K562 (cell line): ENCODE data around the gene PNPLA2. TPM values are rescaled to one million over a fixed set of nuclear protein-coding genes. Genes with fewer than 3 reads are reported as not detected.

Source experiments
- ATAC-seq: fragments of 200-7000 bp; cut with Tn5 transposase; 3 replicates; pipeline ENCODE4 v1.9.1; 2020; ENCODE audit warnings: moderate library complexity
- BruUV-seq: library from RNA; stranded (reverse); fragments of 400-500 nt; replicated peaks from 2 replicates; lab custom pipeline; 2021; lab: Mats Ljungman, UMichigan
- CTCF ChIA-PET: fragments of 300-600 bp; formaldehyde crosslinking; extraction: SDS; loops from one replicate; lab custom pipeline; 2021; ENCODE audit warnings: low intra/inter-chr PET ratio; lab: Yijun Ruan, JAX
- POLR2A ChIA-PET: fragments of 300-600, 350-650 bp; sonication (Branson Sonifier 250); formaldehyde crosslinking; extraction: SDS; loops from one replicate; lab custom pipeline; 2021; ENCODE audit warnings: antibody characterized with exemption, inconsistent platforms; lab: Yijun Ruan, JAX
- DNase-seq, 4 experiments: peaks; one replicate each; pipeline versions ENCODE4 v3.0.0 to v3.0.0-alpha.2; 2011 to 2018; ENCODE audit warnings: low spot score in 3 of 4, mixed read lengths in 3 of 4; ENCODE audit errors: extremely low read depth in 1 of 4
- FAIRE-seq: peaks from 2 replicates; lab custom pipeline; 2011; peaks lifted over from hg19 to GRCh38; lab: Jason Lieb, UNC
- H2AFZ ChIP-seq: 2 replicates; pipeline ENCODE4 v1.6.0; 2011; ENCODE audit warnings: low read depth, low read length, control low read depth, inconsistent platforms
- H3K27ac ChIP-seq: fragments of 200-600 bp; 3 replicates; pipeline ENCODE4 v1.8.0; 2011; ENCODE audit warnings: low read depth, mild to moderate bottlenecking, control low read depth, inconsistent platforms, low read length, moderate library complexity, mixed read lengths; ENCODE audit errors: extremely low read depth
- H3K27me3 ChIP-seq, 2 experiments: fragments of 300-600 bp in 1 of 2; 2 replicates in 1 of 2; 3 replicates in 1 of 2; pipeline versions ENCODE4 v1.6.0 to v1.8.0; 2011; ENCODE audit warnings: inconsistent platforms in 2 of 2, low read length in 2 of 2, mild to moderate bottlenecking in 1 of 2, mixed read lengths in 1 of 2, moderate library complexity in 1 of 2; ENCODE audit not compliant: control insufficient read depth in 2 of 2, insufficient read depth in 2 of 2
- H3K36me3 ChIP-seq: fragments of 300-600 bp; 3 replicates; pipeline ENCODE4 v1.8.0; 2011; ENCODE audit warnings: mild to moderate bottlenecking, low read length, inconsistent platforms; ENCODE audit not compliant: control insufficient read depth, insufficient read depth
- H3K4me1 ChIP-seq, 2 experiments: fragments of 200-600 bp in 1 of 2; replicated peaks in 1 of 2; 2 replicates in 1 of 2; 3 replicates in 1 of 2; pipeline versions ENCODE4 v1.5.1 to v1.8.0; 2011; ENCODE audit warnings: inconsistent platforms in 2 of 2, low read length in 2 of 2, mild to moderate bottlenecking in 1 of 2, mixed read lengths in 1 of 2, moderate library complexity in 1 of 2; ENCODE audit not compliant: control insufficient read depth in 2 of 2, insufficient read depth in 2 of 2
- H3K4me2 ChIP-seq: 2 replicates; pipeline ENCODE4 v1.6.1; 2011; ENCODE audit warnings: low read length, control low read depth, inconsistent platforms, mixed read lengths; ENCODE audit not compliant: insufficient read depth
- H3K4me3 ChIP-seq: fragments of 200-600 bp; sonication (generic), shearing (Covaris generic); 2 replicates; pipeline ENCODE4 v1.5.1; 2016; ENCODE audit warnings: control low read depth, inconsistent platforms
- H3K79me2 ChIP-seq: fragments of 200-600 bp; 3 replicates; pipeline ENCODE4 v1.8.0; 2011; ENCODE audit warnings: low read length, inconsistent platforms; ENCODE audit not compliant: control insufficient read depth, insufficient read depth
- H3K9ac ChIP-seq, 2 experiments: 2 replicates each; pipeline versions ENCODE4 v1.6.0 to v1.6.1; 2011; ENCODE audit warnings: low read depth in 2 of 2, low read length in 2 of 2, control low read depth in 1 of 2, inconsistent platforms in 1 of 2, mild to moderate bottlenecking in 1 of 2, mixed read lengths in 1 of 2; ENCODE audit not compliant: insufficient read depth in 1 of 2
- H3K9me1 ChIP-seq: one replicate; pipeline ENCODE4 v1.6.0; 2011; ENCODE audit warnings: inconsistent platforms, mild to moderate bottlenecking, low read length, moderate library complexity; ENCODE audit not compliant: control insufficient read depth, insufficient read depth
- H3K9me3 ChIP-seq: replicated peaks from 2 replicates; pipeline ENCODE4 v1.5.1; 2011; ENCODE audit warnings: low read depth, low read length, inconsistent platforms; ENCODE audit not compliant: control insufficient read depth, insufficient read depth
- H4K20me1 ChIP-seq: replicated peaks from 2 replicates; pipeline ENCODE4 v1.6.1; 2011; ENCODE audit warnings: low read length, inconsistent platforms, mixed read lengths; ENCODE audit not compliant: control insufficient read depth, insufficient read depth
- FOXK2 ChIP-seq, 2 experiments: fragments of 450-650 bp; IDR thresholded peaks in 1 of 2; conservative IDR thresholded peaks in 1 of 2; 2 replicates each; pipeline ENCODE4 v1.6.1; 2016; ENCODE audit warnings: low read depth in 2 of 2, mild to moderate bottlenecking in 1 of 2
- HMG20A ChIP-seq: fragments of 450-650 bp; formaldehyde crosslinking; conservative IDR thresholded peaks from 2 replicates; pipeline ENCODE4 v1.4.0; 2020; ENCODE audit warnings: mild to moderate bottlenecking, mixed read lengths
- KDM2B ChIP-seq: fragments of 250-450 bp; sonication (Bioruptor Pico); IDR thresholded peaks from 2 replicates; pipeline ENCODE4 v1.8.0; 2021; ENCODE audit warnings: mild to moderate bottlenecking, moderate library complexity
- KLF13 ChIP-seq: fragments of 450-650 bp; IDR thresholded peaks from 2 replicates; pipeline ENCODE4 v1.6.1; 2016; ENCODE audit warnings: missing genetic modification characterization, low read depth, mild to moderate bottlenecking, missing compliant biosample characterization, moderate library complexity, borderline replicate concordance
- PTBP1 ChIP-seq: fragments of 200-400 bp; formaldehyde crosslinking; IDR thresholded peaks from 2 replicates; pipeline ENCODE4 v1.6.1; 2017; ENCODE audit warnings: low read depth, low read length
- SLC30A9 ChIP-seq: fragments of 250-450 bp; sonication (Bioruptor Pico); IDR thresholded peaks from 2 replicates; pipeline ENCODE4 v1.8.0; 2022; ENCODE audit warnings: mild to moderate bottlenecking, moderate library complexity
- SP1 ChIP-seq: sonication (generic); formaldehyde crosslinking; IDR thresholded peaks from 2 replicates; pipeline ENCODE4 v1.8.1; 2022; ENCODE audit warnings: mild to moderate bottlenecking, missing genetic modification reagents
- ZEB2 ChIP-seq: fragments of 450-650 bp; IDR thresholded peaks from 2 replicates; pipeline ENCODE4 v1.6.1; 2016
- ZNF280A ChIP-seq: fragments of 450-650 bp; IDR thresholded peaks from 2 replicates; pipeline ENCODE4 v1.6.1; 2018; ENCODE audit warnings: mild to moderate bottlenecking, low read depth; ENCODE audit not compliant: partially characterized antibody
- ZNF324 ChIP-seq: fragments of 250-450 bp; sonication (Bioruptor Pico); IDR thresholded peaks from 2 replicates; pipeline ENCODE4 v1.4.0; 2020; ENCODE audit warnings: mild to moderate bottlenecking
- ZNF449 ChIP-seq: fragments of 250-450 bp; sonication (Bioruptor Pico); IDR thresholded peaks from 2 replicates; pipeline ENCODE4 v1.8.0; 2022; ENCODE audit warnings: moderate library complexity, mild to moderate bottlenecking, inconsistent platforms
- WGBS: fragments of 100-300 bp; shearing (Covaris generic); methylation state at CpG from one replicate; pipeline ENCODE4 v1.1.6; 2016; ENCODE audit warnings: low coverage, mixed read lengths; ENCODE audit not compliant: insufficient coverage; ENCODE audit errors: missing lambda C conversion rate; 5-methylcytosine and 5-hydroxymethylcytosine counted together
- in situ Hi-C: fragments of 300-500 bp; cut with MboI; formaldehyde crosslinking; loops from 4 replicates; pipeline ENCODE4 v1.15.0; 2018; ENCODE audit warnings: inconsistent platforms, mixed read lengths
- intact Hi-C: fragments of 100-400 bp; cut with micrococcal nuclease; formaldehyde crosslinking; loops from 2 replicates; pipeline ENCODE4 v1.14.2; 2022
- polyA plus RNA-seq, 8 experiments: library from polyadenylated mRNA; depleted of rRNA in 4 of 8; stranded (reverse) in 5 of 8; unstranded in 3 of 8; fragments of >200 nt; fragmentation: Nextera tagmentation in 2 of 8; fragmentation: Illumina TruSeq in 1 of 8; extraction: Ambion mirVana in 2 of 8; extraction: Trizol in 1 of 8; gene quantifications; 2 replicates each; pipeline versions ENCODE4 v1.2.1 to v1.2.3, GENCODE V29; 2011 to 2014; ENCODE audit warnings: inconsistent platforms in 1 of 8, missing spikeins in 1 of 8
- total RNA-seq, 7 experiments: library from RNA; depleted of rRNA in 6 of 7; stranded (reverse); fragments of >200 nt in 6 of 7; fragmentation: Illumina TruSeq in 2 of 7; extraction: Trizol in 2 of 7; gene quantifications; 2 replicates each; pipeline versions ENCODE4 v1.2.1 to v1.2.3, GENCODE V29; 2011 to 2021; ENCODE audit warnings: low replicate concordance in 1 of 7

PNPLA2 gene
- total and polyA plus RNA-seq, 9 of the 15 experiments (the other 6 are each of a cell fraction or from before 2014, with no cell fraction given) = 0.39 to 87.1 (median 8.4) TPM

GRCh38 chr11:850775-851763 is 32.4 kb downstream of the PNPLA2 start (continued):
- no peak for TF ChIP-seq KLF13 (tag)
- TF ChIP-seq ZNF449 (CRISPR knock-in tag) = no peak
- TF ChIP-seq SLC30A9 (CRISPR knock-in tag) = no peak
- no peak for TF ChIP-seq PTBP1
- TF ChIP-seq ZNF280A = no peak

- intact Hi-C loops = no loop called here
- no peak overlapping the region for H3K27ac ChIP-seq
- H3K9ac ChIP-seq = no peak overlapping the region
- H3K9me1 ChIP-seq = no peaks in the 10 kb centered on the region
- no peak for FAIRE-seq
- H3K9me3 ChIP-seq = no peaks in the 10 kb centered on the region
- no peaks in the 10 kb centered on the region for H3K79me2 ChIP-seq
- in situ Hi-C loops = no loop called here
- no peaks in the 10 kb centered on the region for H3K27me3 ChIP-seq
- H2AFZ ChIP-seq = no peak overlapping the region
- TF ChIP-seq ZEB2 (no peak), KDM2B (CRISPR knock-in tag) (no peak), FOXK2 (conservative IDR thresholded peaks at IDR 0.05 in 1 of 2, IDR thresholded peaks at IDR 0.05 in 1 of 2; ENCODE audit: low read depth in 2 of 2) (no peak), SP1 (CRISPR knock-in tag) (no peak), HMG20A (CRISPR knock-in tag) (no peak), ZNF324 (no peak)
- TF ChIP-seq, all 486 proteins: peak for 0
- no peak overlapping the region for H3K4me2 ChIP-seq
- no peak for DNase-seq
- peaks cover 6% of the 10 kb centered on the region for H4K20me1 ChIP-seq
- CTCF ChIA-PET = no interaction called here
- no TSS peak for BruUV-seq
- WGBS = 47% methylated on average over 3 of the region's 15 CpGs
- no peaks in the 10 kb centered on the region for H3K36me3 ChIP-seq
- peaks cover 0 to 84% of the 10 kb centered on the region in 2 experiments; a peak in 2 of 5 replicates for H3K4me1 ChIP-seq
- no peak for ATAC-seq
- POLR2A ChIA-PET = no interaction called here
- H3K4me3 ChIP-seq = no peak overlapping the region
These were observed 34.0 kb downstream of the PNPLA2 start for GRCh38 chr11:852762-853161.
